Measurements from ENCODE around the gene SERPINA1. TPM values are rescaled to one million over a fixed set of nuclear protein-coding genes. Genes with fewer than 3 reads are reported as not detected.

Gene SERPINA1
- total and polyA plus RNA-seq, 2 donors (not counting 1 experiment from before 2014, with no cell fraction given) = 0.39 TPM; not detected in 1

- no peaks in the 10 kb centered on the region for H3K9me3 ChIP-seq (ENCODE audit: control insufficient read depth, insufficient read depth, low read depth, low read length)
- no peaks in the 10 kb centered on the region for H3K27me3 ChIP-seq (ENCODE audit: control insufficient read depth, insufficient read depth, low read length)
- no peaks in the 10 kb centered on the region for H3K36me3 ChIP-seq (ENCODE audit: control insufficient read depth, insufficient read depth, low read length)
- H3K9ac ChIP-seq (ENCODE audit: insufficient read depth, low read length) = no peak overlapping the region
- no peaks in the 10 kb centered on the region for H4K20me1 ChIP-seq (ENCODE audit: control insufficient read depth, extremely low read depth, insufficient read depth, low read length)
- no peak overlapping the region for H3K27ac ChIP-seq (ENCODE audit: insufficient read depth, low read length)
- H3K4me2 ChIP-seq (ENCODE audit: extremely low read depth, insufficient read depth, low read length) = no peak overlapping the region
- H3K4me1 ChIP-seq (ENCODE audit: control insufficient read depth, extremely low read depth, insufficient read depth, low read length) = no peaks in the 10 kb centered on the region
- no peak for TF ChIP-seq CTCF (conservative IDR thresholded peaks at IDR 0.05 in 1 of 2, IDR thresholded peaks at IDR 0.05 in 1 of 2; ENCODE audit: low read depth in 1 of 2, low read length in 2 of 2)
- TF ChIP-seq EZH2 (IDR thresholded peaks at IDR 0.05; ENCODE audit: low read length, missing control alignments) = no peak
- DNase-seq (ENCODE audit: low read depth in 2 of 2) = no peak
- no peak overlapping the region for H3K4me3 ChIP-seq (replicated peaks in 1 of 4; ENCODE audit: control extremely low read depth in 1 of 4, insufficient read depth in 1 of 4, low read depth in 3 of 4, low read length in 4 of 4)
- H3K79me2 ChIP-seq (ENCODE audit: control insufficient read depth, insufficient read depth, low read length) = no peaks in the 10 kb centered on the region
- H2AFZ ChIP-seq (ENCODE audit: low read length) = no peak overlapping the region
These were observed 2.8 kb downstream of the SERPINA1 start for GRCh38 chr14:94385553-94386057.

GRCh38 chr14:94384342-94384741 is 4.1 kb downstream of the SERPINA1 start:
- Histone ChIP-seq H2AFZ (ENCODE audit: low read length) (no peak overlapping the region), H3K9ac (ENCODE audit: insufficient read depth, low read length) (no peak overlapping the region), H3K27me3 (ENCODE audit: control insufficient read depth, insufficient read depth, low read length) (no peaks in the 10 kb centered on the region), H3K4me3 (replicated peaks in 1 of 4; ENCODE audit: control extremely low read depth in 1 of 4, insufficient read depth in 1 of 4, low read depth in 3 of 4, low read length in 4 of 4) (no peak overlapping the region), H4K20me1 (ENCODE audit: control insufficient read depth, extremely low read depth, insufficient read depth, low read length) (no peaks in the 10 kb centered on the region), H3K79me2 (ENCODE audit: control insufficient read depth, insufficient read depth, low read length) (no peaks in the 10 kb centered on the region), H3K4me2 (ENCODE audit: extremely low read depth, insufficient read depth, low read length) (no peak overlapping the region), H3K4me1 (ENCODE audit: control insufficient read depth, extremely low read depth, insufficient read depth, low read length) (no peaks in the 10 kb centered on the region), H3K36me3 (ENCODE audit: control insufficient read depth, insufficient read depth, low read length) (no peaks in the 10 kb centered on the region), H3K9me3 (ENCODE audit: control insufficient read depth, insufficient read depth, low read depth, low read length) (no peaks in the 10 kb centered on the region), H3K27ac (ENCODE audit: insufficient read depth, low read length) (no peak overlapping the region)
- TF ChIP-seq CTCF (conservative IDR thresholded peaks at IDR 0.05 in 1 of 2, IDR thresholded peaks at IDR 0.05 in 1 of 2; ENCODE audit: low read depth in 1 of 2, low read length in 2 of 2) (no peak), EZH2 (IDR thresholded peaks at IDR 0.05; ENCODE audit: low read length, missing control alignments) (no peak)
- no peak for DNase-seq (ENCODE audit: low read depth in 2 of 2)

GRCh38 chr14:94383777-94384176 is 4.6 kb downstream of the SERPINA1 start:
- Histone ChIP-seq H3K36me3 (ENCODE audit: control insufficient read depth, insufficient read depth, low read length) (no peaks in the 10 kb centered on the region), H3K27ac (ENCODE audit: insufficient read depth, low read length) (no peak overlapping the region), H3K9ac (ENCODE audit: insufficient read depth, low read length) (no peak overlapping the region), H3K79me2 (ENCODE audit: control insufficient read depth, insufficient read depth, low read length) (no peaks in the 10 kb centered on the region), H3K9me3 (ENCODE audit: control insufficient read depth, insufficient read depth, low read depth, low read length) (no peaks in the 10 kb centered on the region), H3K27me3 (ENCODE audit: control insufficient read depth, insufficient read depth, low read length) (no peaks in the 10 kb centered on the region), H3K4me2 (ENCODE audit: extremely low read depth, insufficient read depth, low read length) (no peak overlapping the region), H3K4me3 (replicated peaks in 1 of 4; ENCODE audit: control extremely low read depth in 1 of 4, insufficient read depth in 1 of 4, low read depth in 3 of 4, low read length in 4 of 4) (no peak overlapping the region), H2AFZ (ENCODE audit: low read length) (no peak overlapping the region), H4K20me1 (ENCODE audit: control insufficient read depth, extremely low read depth, insufficient read depth, low read length) (no peaks in the 10 kb centered on the region), H3K4me1 (ENCODE audit: control insufficient read depth, extremely low read depth, insufficient read depth, low read length) (no peaks in the 10 kb centered on the region)
- no peak for DNase-seq (ENCODE audit: low read depth in 2 of 2)
- no peak for TF ChIP-seq EZH2 (IDR thresholded peaks at IDR 0.05; ENCODE audit: low read length, missing control alignments)
- no peak for TF ChIP-seq CTCF (conservative IDR thresholded peaks at IDR 0.05 in 1 of 2, IDR thresholded peaks at IDR 0.05 in 1 of 2; ENCODE audit: low read depth in 1 of 2, low read length in 2 of 2)
